SK-N-SH (cell line): ENCODE measurements around the gene OR8D4. TPM values are rescaled to one million over a fixed set of nuclear protein-coding genes. Genes with fewer than 3 reads are reported as not detected.

Experiments
- CTCF ChIA-PET: fragments of 300-600, 350-600 bp; formaldehyde crosslinking; extraction: SDS; loops from one replicate; lab custom pipeline; 2021; lab: Yijun Ruan, JAX
- POLR2A ChIA-PET: fragments of 350-600 bp; sonication (Branson Sonifier 250); formaldehyde crosslinking; extraction: SDS; loops from one replicate; lab custom pipeline; 2020; ENCODE audit warnings: antibody characterized with exemption, inconsistent platforms; lab: Yijun Ruan, JAX
- DNase-seq: peaks from one replicate; pipeline ENCODE4 v3.0.0; 2012
- H2AFZ ChIP-seq: fragments of 200-600 bp; sonication (generic); 2 replicates; pipeline ENCODE4 v1.8.1; 2016; ENCODE audit warnings: antibody characterized with exemption, mild to moderate bottlenecking, low read depth
- H3F3A ChIP-seq: fragments of 200-600 bp; sonication (generic); replicated peaks from 2 replicates; pipeline ENCODE3; 2016; ENCODE audit warnings: antibody characterized with exemption, mild to moderate bottlenecking; ENCODE audit not compliant: insufficient read depth
- H3K27ac ChIP-seq, 2 experiments: fragments of 200-500 bp in 1 of 2; fragments of 200-600 bp in 1 of 2; sonication (Bioruptor generic) in 1 of 2; sonication (generic), shearing (Covaris generic) in 1 of 2; 2 replicates each; pipeline versions ENCODE4 v1.5.1 to v1.6.1; 2014 to 2016; ENCODE audit warnings: low read depth in 2 of 2, inconsistent platforms in 1 of 2, low read length in 1 of 2, mild to moderate bottlenecking in 1 of 2, mixed read lengths in 1 of 2
- H3K27me3 ChIP-seq: fragments of 200-600 bp; sonication (generic), shearing (Covaris generic); 2 replicates; pipeline ENCODE4 v1.6.1; 2016; ENCODE audit warnings: mixed run types; ENCODE audit not compliant: insufficient read depth
- H3K36me3 ChIP-seq, 2 experiments: fragments of 200-500 bp in 1 of 2; fragments of 200-600 bp in 1 of 2; sonication (Bioruptor generic) in 1 of 2; sonication (generic) in 1 of 2; replicated peaks in 1 of 2; 2 replicates each; pipeline versions ENCODE3 to v1.5.1; 2014 to 2016; ENCODE audit warnings: low read length in 1 of 2, mild to moderate bottlenecking in 1 of 2; ENCODE audit not compliant: insufficient read depth in 2 of 2, control insufficient read depth in 1 of 2
- H3K4me1 ChIP-seq, 2 experiments: fragments of 200-500 bp in 1 of 2; fragments of 200-600 bp in 1 of 2; sonication (Bioruptor generic) in 1 of 2; sonication (generic), shearing (Covaris generic) in 1 of 2; 2 replicates each; pipeline versions ENCODE4 v1.5.1 to v1.6.1; 2014 to 2016; ENCODE audit warnings: low read depth in 1 of 2, low read length in 1 of 2, mixed run types in 1 of 2; ENCODE audit not compliant: insufficient read depth in 2 of 2, control insufficient read depth in 1 of 2
- H3K4me2 ChIP-seq: fragments of 200-600 bp; sonication (generic), shearing (Covaris generic); 2 replicates; pipeline ENCODE4 v1.6.1; 2017; ENCODE audit warnings: mixed run types
- H3K4me3 ChIP-seq, 2 experiments: fragments of 200-500 bp in 1 of 2; fragments of 200-600 bp in 1 of 2; sonication (Bioruptor generic) in 1 of 2; sonication (generic), shearing (Covaris generic) in 1 of 2; 2 replicates each; pipeline versions ENCODE4 v1.5.1 to v1.8.1; 2014 to 2016; ENCODE audit warnings: low read depth in 2 of 2, inconsistent platforms in 1 of 2, low read length in 1 of 2, mild to moderate bottlenecking in 1 of 2, mixed read lengths in 1 of 2, moderate library complexity in 1 of 2
- H3K79me2 ChIP-seq: fragments of 200-600 bp; sonication (generic); 2 replicates; pipeline ENCODE4 v1.8.1; 2017; ENCODE audit warnings: mild to moderate bottlenecking; ENCODE audit not compliant: insufficient read depth
- H3K9ac ChIP-seq: fragments of 200-600 bp; sonication (generic); 2 replicates; pipeline ENCODE4 v1.6.1; 2017; ENCODE audit warnings: mixed run types
- H3K9me2 ChIP-seq: fragments of 200-600 bp; sonication (generic); 2 replicates; pipeline ENCODE4 v1.6.1; 2017; ENCODE audit warnings: mixed run types
- H3K9me3 ChIP-seq: fragments of 200-600 bp; sonication (generic); 2 replicates; pipeline ENCODE4 v1.6.1; 2017; ENCODE audit warnings: mixed run types, mild to moderate bottlenecking, moderate library complexity
- H4K20me1 ChIP-seq: fragments of 200-600 bp; sonication (generic); 2 replicates; pipeline ENCODE4 v1.6.1; 2017; ENCODE audit warnings: mild to moderate bottlenecking, mixed run types; ENCODE audit not compliant: insufficient read depth
- CHD2 ChIP-seq: fragments of 150-350 bp; IDR thresholded peaks from 2 replicates; pipeline ENCODE4 v1.6.1; 2018; ENCODE audit warnings: low read length; ENCODE audit not compliant: partially characterized antibody
- ELF1 ChIP-seq: IDR thresholded peaks from 2 replicates; pipeline ENCODE4 v1.4.0; 2012
- EP300 ChIP-seq, 2 experiments: IDR thresholded peaks; 2 replicates each; pipeline versions ENCODE4 v1.4.0 to v1.6.1; 2012; ENCODE audit warnings: borderline replicate concordance in 1 of 2, low read depth in 1 of 2, low read length in 1 of 2
- FOSL2 ChIP-seq: IDR thresholded peaks from 2 replicates; pipeline ENCODE4 v1.4.0; 2012; ENCODE audit warnings: low read depth, mild to moderate bottlenecking, moderate library complexity, borderline replicate concordance
- FOXJ3 ChIP-seq: sonication (generic); formaldehyde crosslinking; IDR thresholded peaks from 2 replicates; pipeline ENCODE4 v1.5.1; 2020; ENCODE audit warnings: mild to moderate bottlenecking, missing genetic modification reagents
- JUND ChIP-seq: IDR thresholded peaks from 2 replicates; pipeline ENCODE4 v1.4.0; 2012
- MXI1 ChIP-seq: IDR thresholded peaks from 2 replicates; pipeline ENCODE4 v1.6.1; 2012; ENCODE audit warnings: mild to moderate bottlenecking, low read depth, low read length, improper control_type of control experiment
- NRF1 ChIP-seq: IDR thresholded peaks from 2 replicates; pipeline ENCODE4 v1.6.1; 2012; ENCODE audit warnings: low read depth, mild to moderate bottlenecking, low read length
- POLR2AphosphoS5 ChIP-seq: IDR thresholded peaks from 2 replicates; pipeline ENCODE4 v1.6.1; 2012; ENCODE audit warnings: low read depth, low read length
- RXRA ChIP-seq: IDR thresholded peaks from 2 replicates; pipeline ENCODE4 v1.4.0; 2012; ENCODE audit warnings: low read depth, mild to moderate bottlenecking, borderline replicate concordance
- SIN3A ChIP-seq: IDR thresholded peaks from 2 replicates; pipeline ENCODE4 v1.6.1; 2012; ENCODE audit warnings: low read depth, mild to moderate bottlenecking, low read length, moderate library complexity, borderline replicate concordance
- TEAD4 ChIP-seq: IDR thresholded peaks from 2 replicates; pipeline ENCODE4 v1.4.0; 2012; ENCODE audit warnings: mild to moderate bottlenecking, borderline replicate concordance; ENCODE audit not compliant: insufficient read depth
- YY1 ChIP-seq: IDR thresholded peaks from 2 replicates; pipeline ENCODE4 v1.4.0; 2012; ENCODE audit warnings: low read depth, mild to moderate bottlenecking
- WGBS: methylation state at CpG from one replicate; pipeline ENCODE4 v1.1.6; 2017; ENCODE audit warnings: low lambda C conversion rate; 5-methylcytosine and 5-hydroxymethylcytosine counted together
- polyA plus RNA-seq, 3 experiments: library from polyadenylated mRNA; depleted of rRNA; stranded (reverse); fragments of >200 nt; gene quantifications; 2 replicates each; pipeline ENCODE4 v1.2.3, GENCODE V29; 2012
- TF ChIP-seq, protein P1 (sequence below): fragments of 150-350 bp; IDR thresholded peaks from 2 replicates; pipeline ENCODE4 v1.6.1; 2017; ENCODE audit warnings: antibody characterized with exemption, low read length, low read depth, borderline replicate concordance
- TF ChIP-seq, protein P2 (sequence below): IDR thresholded peaks from 2 replicates; pipeline ENCODE4 v1.4.0; 2012; ENCODE audit warnings: low read depth, borderline replicate concordance
- TF ChIP-seq, protein P3 (sequence below): IDR thresholded peaks from 2 replicates; pipeline ENCODE4 v1.4.0; 2012; ENCODE audit warnings: low read depth
- TF ChIP-seq, protein P4 (sequence below): fragments of 200-600 bp; sonication (generic); IDR thresholded peaks from 2 replicates; pipeline ENCODE4 v1.6.1; 2017; ENCODE audit warnings: antibody characterized with exemption, mild to moderate bottlenecking, moderate library complexity

OR8D4 gene
- polyA plus RNA-seq, 1 of the 3 experiments (the other 2 are of a cell fraction), result not detected

DNA sequence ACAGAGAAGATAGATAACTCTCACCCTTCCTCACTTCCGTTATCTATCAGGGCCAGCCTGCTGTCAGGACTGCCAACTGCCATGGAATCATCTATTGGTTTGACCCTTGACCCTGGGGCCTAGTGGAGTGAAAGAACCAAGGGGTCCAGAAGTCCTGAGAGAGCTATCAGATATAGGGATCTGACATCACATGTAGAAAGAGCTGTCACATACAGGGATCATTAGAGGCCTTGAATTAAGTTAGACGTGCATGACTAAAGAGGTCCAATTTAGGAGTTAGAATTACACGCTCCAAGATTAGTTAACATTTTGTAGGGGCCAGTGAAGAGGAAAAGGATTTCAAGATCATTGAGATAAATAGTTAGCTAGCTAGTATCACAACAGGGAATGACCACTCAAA, 16.4 kb upstream of the OR8D4 start, which contains the start of gene TMEM225:
Gene TMEM225, minus strand, starts transcription at position 101 of the 400 bp plus-strand sequence. CDS start 245 bp downstream, outside the sequence.
- WGBS, result 43% methylated on average over 3 of the region's 3 CpGs
- ChIA-PET CTCF (no interaction called here), POLR2A (no interaction called here)
- no peaks in the 10 kb centered on the region for H3F3A ChIP-seq
- no peak for TF ChIP-seq FOXJ3 (CRISPR knock-in tag)
- TF ChIP-seq JUND, result no peak
- no peak for TF ChIP-seq NRF1
- TF ChIP-seq FOSL2, result no peak
- TF ChIP-seq SIN3A, result no peak
- H3K36me3 ChIP-seq, result no peaks in the 10 kb centered on the region
- no peaks in the 10 kb centered on the region for H3K9me3 ChIP-seq
- no peak within 1 kb of the TSS for H2AFZ ChIP-seq
- no peak within 1 kb of the TSS for H3K9ac ChIP-seq
- no peak for DNase-seq
- no peaks in the 10 kb centered on the region for H3K27me3 ChIP-seq
- no peaks in the 10 kb centered on the region for H4K20me1 ChIP-seq
- H3K79me2 ChIP-seq, result no peaks in the 10 kb centered on the region
- no peak within 1 kb of the TSS for H3K27ac ChIP-seq
- no peak within 1 kb of the TSS for H3K4me2 ChIP-seq
- peaks cover 5% of the 10 kb centered on the region; the same call in 1 of the 2 replicates for H3K9me2 ChIP-seq
- no peak within 1 kb of the TSS for H3K4me3 ChIP-seq
- no peaks in the 10 kb centered on the region for H3K4me1 ChIP-seq

DNA sequence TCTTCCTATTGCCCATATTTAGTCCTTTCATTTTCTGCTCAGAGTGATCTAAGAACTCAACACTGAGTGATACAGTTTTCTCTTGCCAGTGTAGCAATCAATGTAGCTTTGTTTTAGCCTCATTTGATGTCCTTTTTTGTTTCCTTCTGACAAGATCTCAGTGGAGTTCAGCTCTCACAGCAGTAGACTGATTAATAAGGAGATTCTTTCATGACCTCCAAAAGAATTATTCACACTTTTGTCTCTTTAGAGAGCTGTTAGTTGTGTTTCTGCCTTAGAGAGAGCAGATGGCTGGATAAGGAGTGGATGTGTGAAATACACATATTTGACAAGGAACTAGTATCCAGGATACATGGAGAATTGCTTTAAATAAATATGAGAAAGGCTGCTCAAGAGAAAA, 9.9 kb upstream of the OR8D4 start:
- no peaks in the 10 kb centered on the region for H3K79me2 ChIP-seq
- H3F3A ChIP-seq, result no peaks in the 10 kb centered on the region
- H2AFZ ChIP-seq, result no peak overlapping the region
- ChIA-PET POLR2A (no interaction called here), CTCF (no interaction called here)
- no peak overlapping the region for H3K27ac ChIP-seq
- no peaks in the 10 kb centered on the region for H3K9me3 ChIP-seq
- no peak for TF ChIP-seq NRF1
- TF ChIP-seq TEAD4, result no peak
- no peak for TF ChIP-seq CHD2
- TF ChIP-seq MXI1, result no peak
- no peaks in the 10 kb centered on the region for H3K27me3 ChIP-seq
- H4K20me1 ChIP-seq, result no peaks in the 10 kb centered on the region
- no peak overlapping the region for H3K4me3 ChIP-seq
- H3K36me3 ChIP-seq, result no peaks in the 10 kb centered on the region
- H3K4me1 ChIP-seq, result no peaks in the 10 kb centered on the region
- no peak overlapping the region for H3K4me2 ChIP-seq
- DNase-seq, result no peak
- H3K9ac ChIP-seq, result no peak overlapping the region
- H3K9me2 ChIP-seq, result no peaks in the 10 kb centered on the region

DNA sequence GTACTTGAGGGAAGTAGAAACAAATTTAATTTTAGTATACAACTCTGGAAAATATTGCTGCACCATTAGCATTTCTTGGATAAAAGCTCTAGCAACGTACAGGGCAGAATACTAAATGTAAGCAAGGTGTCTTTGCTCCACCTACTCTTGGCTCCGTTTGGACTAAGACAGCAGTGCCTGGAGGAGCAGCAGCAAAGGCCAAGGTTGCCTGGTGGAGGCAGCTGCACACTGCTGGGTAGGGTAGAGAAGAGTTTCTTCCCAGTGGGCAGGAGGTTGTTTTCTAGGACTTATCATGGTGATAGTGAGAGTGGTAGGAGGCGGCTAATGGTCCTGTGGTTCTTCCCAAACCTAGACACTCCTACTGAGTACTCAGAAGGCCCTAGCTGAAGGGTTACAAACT, 2.2 kb upstream of the OR8D4 start:
- ChIA-PET POLR2A (no interaction called here), CTCF (no interaction called here)
- Histone ChIP-seq H3K4me2 (no peak overlapping the region), H4K20me1 (no peaks in the 10 kb centered on the region), H3K36me3 (no peaks in the 10 kb centered on the region), H3K27ac (no peak overlapping the region), H3K4me1 (no peaks in the 10 kb centered on the region), H3K9me2 (no peaks in the 10 kb centered on the region), H3K9ac (no peak overlapping the region), H2AFZ (no peak overlapping the region), H3K79me2 (no peaks in the 10 kb centered on the region), H3K9me3 (no peaks in the 10 kb centered on the region), H3F3A (no peaks in the 10 kb centered on the region), H3K4me3 (no peak overlapping the region), H3K27me3 (no peaks in the 10 kb centered on the region)
- TF ChIP-seq NRF1 (no peak), TEAD4 (no peak), FOSL2 (no peak), ELF1 (no peak), YY1 (no peak), EP300 (IDR thresholded peaks at IDR 0.05; ENCODE audit: borderline replicate concordance in 1 of 2, low read depth in 1 of 2, low read length in 1 of 2) (no peak), RXRA (no peak), POLR2AphosphoS5 (no peak)
- TF ChIP-seq, protein P1, sequence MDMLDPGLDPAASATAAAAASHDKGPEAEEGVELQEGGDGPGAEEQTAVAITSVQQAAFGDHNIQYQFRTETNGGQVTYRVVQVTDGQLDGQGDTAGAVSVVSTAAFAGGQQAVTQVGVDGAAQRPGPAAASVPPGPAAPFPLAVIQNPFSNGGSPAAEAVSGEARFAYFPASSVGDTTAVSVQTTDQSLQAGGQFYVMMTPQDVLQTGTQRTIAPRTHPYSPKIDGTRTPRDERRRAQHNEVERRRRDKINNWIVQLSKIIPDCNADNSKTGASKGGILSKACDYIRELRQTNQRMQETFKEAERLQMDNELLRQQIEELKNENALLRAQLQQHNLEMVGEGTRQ, result no peak
- TF ChIP-seq, protein P2, sequence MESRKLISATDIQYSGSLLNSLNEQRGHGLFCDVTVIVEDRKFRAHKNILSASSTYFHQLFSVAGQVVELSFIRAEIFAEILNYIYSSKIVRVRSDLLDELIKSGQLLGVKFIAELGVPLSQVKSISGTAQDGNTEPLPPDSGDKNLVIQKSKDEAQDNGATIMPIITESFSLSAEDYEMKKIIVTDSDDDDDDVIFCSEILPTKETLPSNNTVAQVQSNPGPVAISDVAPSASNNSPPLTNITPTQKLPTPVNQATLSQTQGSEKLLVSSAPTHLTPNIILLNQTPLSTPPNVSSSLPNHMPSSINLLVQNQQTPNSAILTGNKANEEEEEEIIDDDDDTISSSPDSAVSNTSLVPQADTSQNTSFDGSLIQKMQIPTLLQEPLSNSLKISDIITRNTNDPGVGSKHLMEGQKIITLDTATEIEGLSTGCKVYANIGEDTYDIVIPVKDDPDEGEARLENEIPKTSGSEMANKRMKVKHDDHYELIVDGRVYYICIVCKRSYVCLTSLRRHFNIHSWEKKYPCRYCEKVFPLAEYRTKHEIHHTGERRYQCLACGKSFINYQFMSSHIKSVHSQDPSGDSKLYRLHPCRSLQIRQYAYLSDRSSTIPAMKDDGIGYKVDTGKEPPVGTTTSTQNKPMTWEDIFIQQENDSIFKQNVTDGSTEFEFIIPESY, result no peak
- TF ChIP-seq, protein P3, sequence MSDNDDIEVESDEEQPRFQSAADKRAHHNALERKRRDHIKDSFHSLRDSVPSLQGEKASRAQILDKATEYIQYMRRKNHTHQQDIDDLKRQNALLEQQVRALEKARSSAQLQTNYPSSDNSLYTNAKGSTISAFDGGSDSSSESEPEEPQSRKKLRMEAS, result no peak
- TF ChIP-seq, protein P4, sequence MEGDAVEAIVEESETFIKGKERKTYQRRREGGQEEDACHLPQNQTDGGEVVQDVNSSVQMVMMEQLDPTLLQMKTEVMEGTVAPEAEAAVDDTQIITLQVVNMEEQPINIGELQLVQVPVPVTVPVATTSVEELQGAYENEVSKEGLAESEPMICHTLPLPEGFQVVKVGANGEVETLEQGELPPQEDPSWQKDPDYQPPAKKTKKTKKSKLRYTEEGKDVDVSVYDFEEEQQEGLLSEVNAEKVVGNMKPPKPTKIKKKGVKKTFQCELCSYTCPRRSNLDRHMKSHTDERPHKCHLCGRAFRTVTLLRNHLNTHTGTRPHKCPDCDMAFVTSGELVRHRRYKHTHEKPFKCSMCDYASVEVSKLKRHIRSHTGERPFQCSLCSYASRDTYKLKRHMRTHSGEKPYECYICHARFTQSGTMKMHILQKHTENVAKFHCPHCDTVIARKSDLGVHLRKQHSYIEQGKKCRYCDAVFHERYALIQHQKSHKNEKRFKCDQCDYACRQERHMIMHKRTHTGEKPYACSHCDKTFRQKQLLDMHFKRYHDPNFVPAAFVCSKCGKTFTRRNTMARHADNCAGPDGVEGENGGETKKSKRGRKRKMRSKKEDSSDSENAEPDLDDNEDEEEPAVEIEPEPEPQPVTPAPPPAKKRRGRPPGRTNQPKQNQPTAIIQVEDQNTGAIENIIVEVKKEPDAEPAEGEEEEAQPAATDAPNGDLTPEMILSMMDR, result no peak
- 5% methylated on average over 3 of the region's 3 CpGs for WGBS
- DNase-seq, result no peak
